Cortex of kidney (tissue), 1 donor: ENCODE measurements around the gene CDK13.
"Not testable (repeated sequence)": the region's sequence is repeated elsewhere in the genome, so short reads cannot be mapped to it uniquely, and the experiment has no call there.

Experiments used
- DNase-seq: peaks from one replicate; lab custom pipeline; 2025; lab: John Stamatoyannopoulos, UW

Gene CDK13

GRCh38 chr7:39949971-39950472, at the start of gene CDK13:
Gene CDK13 (plus strand): TSS chr7:39950256. CDS start chr7:39950642, 386 bp downstream.
- DNase-seq = no peak

- no peak for DNase-seq
Measured at GRCh38 chr7:39904077-39904486, 46.0 kb upstream of the CDK13 start.

GRCh38 chr7:39908141-39908540, 41.9 kb upstream of the CDK13 start:
- no peak for DNase-seq

- DNase-seq = no peak
Measured at GRCh38 chr7:39908973-39909372, 41.1 kb upstream of the CDK13 start.

- DNase-seq = no peak
Measured at GRCh38 chr7:39909526-39909925, 40.5 kb upstream of the CDK13 start.

- DNase-seq = no peak
Measured at GRCh38 chr7:39910108-39910869, 39.8 kb upstream of the CDK13 start.

- DNase-seq = no peak
Measured at GRCh38 chr7:39911167-39911566, 38.9 kb upstream of the CDK13 start.

- not testable (repeated sequence) for DNase-seq
Measured at GRCh38 chr7:39915847-39916246, 34.2 kb upstream of the CDK13 start.

- DNase-seq = no peak
Measured at GRCh38 chr7:39919646-39920045, 30.4 kb upstream of the CDK13 start.

GRCh38 chr7:39921506-39922175, 28.4 kb upstream of the CDK13 start:
- DNase-seq = no peak

GRCh38 chr7:39922580-39922979, 27.5 kb upstream of the CDK13 start:
- no peak for DNase-seq

- no peak for DNase-seq
Measured at GRCh38 chr7:39923091-39923490, 27.0 kb upstream of the CDK13 start.

- no peak for DNase-seq
Measured at GRCh38 chr7:39924122-39924521, 25.9 kb upstream of the CDK13 start.

GRCh38 chr7:39926111-39926510, 23.9 kb upstream of the CDK13 start:
- DNase-seq = no peak

GRCh38 chr7:39927018-39927417, 23.0 kb upstream of the CDK13 start:
- DNase-seq = no peak

GRCh38 chr7:39934132-39934531, 15.9 kb upstream of the CDK13 start:
- no peak for DNase-seq

GRCh38 chr7:39936761-39937160, 13.3 kb upstream of the CDK13 start:
- DNase-seq = no peak

- no peak for DNase-seq
Measured at GRCh38 chr7:39937366-39938153, 12.5 kb upstream of the CDK13 start.

- DNase-seq = no peak
Measured at GRCh38 chr7:39942883-39943282, 7.2 kb upstream of the CDK13 start.

- DNase-seq = no peak
Measured at GRCh38 chr7:39946693-39947092, 3.4 kb upstream of the CDK13 start.

GRCh38 chr7:39948375-39948955, 1.6 kb upstream of the CDK13 start:
- no peak for DNase-seq
